ENCODE measurements around the gene PRRT4. TPM values are rescaled to one million over a fixed set of nuclear protein-coding genes. Genes with fewer than 3 reads are reported as not detected.

PRRT4 gene
- total RNA-seq, 1 experiment from 2014 or later, result not detected

DNA sequence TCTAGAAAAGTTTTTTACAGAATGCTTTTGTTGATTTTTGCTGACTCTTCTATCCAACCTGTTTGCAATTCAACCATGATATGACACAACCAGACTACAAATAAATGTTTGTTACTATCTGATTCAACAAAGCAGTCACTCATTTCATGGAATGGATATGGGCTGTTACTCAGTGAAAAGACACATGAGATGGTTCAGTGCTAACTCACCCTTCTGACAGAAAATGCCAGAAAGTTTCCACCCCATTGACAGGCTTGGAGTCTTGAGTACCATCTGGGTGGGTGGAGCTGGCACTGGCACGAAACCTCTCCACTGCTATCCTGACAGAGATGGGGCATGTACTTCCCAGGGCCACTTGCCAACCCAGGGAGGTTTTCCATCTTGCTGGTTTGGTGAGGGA is 57.3 kb downstream of the PRRT4 start:
- ChIA-PET POLR2A (interaction anchor here (0.6 kb wide), 1 partner anchor 10 kb away, joined by 3 read pairs; no protein-coding TSS in a partner anchor), CTCF (interaction anchor here (0.6 to 1.4 kb wide), 2 partner anchors 18 to 328 kb away, joined by 3 to 8 read pairs; no protein-coding TSS in a partner anchor)
- BruUV-seq (replicated peaks), result no TSS peak
- Mint-ChIP-seq H3K4me3 (ENCODE audit: unreplicated experiment) (no peak overlapping the region), H3K9me3 (ENCODE audit: unreplicated experiment) (no peaks in the 10 kb centered on the region), H3K36me3 (ENCODE audit: insufficient read depth, unreplicated experiment) (peaks cover 56% of the 10 kb centered on the region), H3K4me1 (ENCODE audit: insufficient read depth, unreplicated experiment) (no peaks in the 10 kb centered on the region), H3K27ac (ENCODE audit: low read depth, unreplicated experiment) (no peak overlapping the region), H3K27me3 (ENCODE audit: insufficient read depth, unreplicated experiment) (no peaks in the 10 kb centered on the region)
- intact Hi-C loops (cut with micrococcal nuclease), result no loop called here
- TF ChIP-seq, protein P1, sequence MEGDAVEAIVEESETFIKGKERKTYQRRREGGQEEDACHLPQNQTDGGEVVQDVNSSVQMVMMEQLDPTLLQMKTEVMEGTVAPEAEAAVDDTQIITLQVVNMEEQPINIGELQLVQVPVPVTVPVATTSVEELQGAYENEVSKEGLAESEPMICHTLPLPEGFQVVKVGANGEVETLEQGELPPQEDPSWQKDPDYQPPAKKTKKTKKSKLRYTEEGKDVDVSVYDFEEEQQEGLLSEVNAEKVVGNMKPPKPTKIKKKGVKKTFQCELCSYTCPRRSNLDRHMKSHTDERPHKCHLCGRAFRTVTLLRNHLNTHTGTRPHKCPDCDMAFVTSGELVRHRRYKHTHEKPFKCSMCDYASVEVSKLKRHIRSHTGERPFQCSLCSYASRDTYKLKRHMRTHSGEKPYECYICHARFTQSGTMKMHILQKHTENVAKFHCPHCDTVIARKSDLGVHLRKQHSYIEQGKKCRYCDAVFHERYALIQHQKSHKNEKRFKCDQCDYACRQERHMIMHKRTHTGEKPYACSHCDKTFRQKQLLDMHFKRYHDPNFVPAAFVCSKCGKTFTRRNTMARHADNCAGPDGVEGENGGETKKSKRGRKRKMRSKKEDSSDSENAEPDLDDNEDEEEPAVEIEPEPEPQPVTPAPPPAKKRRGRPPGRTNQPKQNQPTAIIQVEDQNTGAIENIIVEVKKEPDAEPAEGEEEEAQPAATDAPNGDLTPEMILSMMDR (IDR thresholded peaks at IDR 0.05; ENCODE audit: unreplicated experiment), result no peak
- no peak for DNase-seq (ENCODE audit: unreplicated experiment)

DNA sequence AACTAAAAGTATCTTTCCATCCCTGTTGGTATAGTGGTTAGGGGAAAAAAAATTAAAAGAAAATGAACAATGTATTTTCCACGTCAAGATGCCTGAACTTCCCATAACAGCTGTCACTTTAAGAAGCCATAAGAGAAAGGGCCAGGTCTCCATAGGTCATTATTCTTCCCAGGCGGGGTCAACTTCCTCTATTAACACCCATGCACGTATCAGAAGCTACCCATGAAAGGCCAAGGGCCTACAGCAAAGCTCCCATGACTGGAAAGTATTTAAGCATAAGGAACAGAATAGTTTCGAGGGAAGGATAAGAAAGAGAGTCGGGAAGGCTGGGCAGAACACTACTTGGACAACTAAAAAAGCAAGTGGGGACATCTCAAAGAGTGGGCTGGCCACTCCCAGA is 57.8 kb downstream of the PRRT4 start:
- DNase-seq (ENCODE audit: unreplicated experiment), result no peak
- Mint-ChIP-seq H3K36me3 (ENCODE audit: insufficient read depth, unreplicated experiment) (peaks cover 54% of the 10 kb centered on the region), H3K9me3 (ENCODE audit: unreplicated experiment) (no peaks in the 10 kb centered on the region), H3K4me1 (ENCODE audit: insufficient read depth, unreplicated experiment) (no peaks in the 10 kb centered on the region), H3K27ac (ENCODE audit: low read depth, unreplicated experiment) (no peak overlapping the region), H3K4me3 (ENCODE audit: unreplicated experiment) (no peak overlapping the region), H3K27me3 (ENCODE audit: insufficient read depth, unreplicated experiment) (no peaks in the 10 kb centered on the region)
- TF ChIP-seq, protein P1 (IDR thresholded peaks at IDR 0.05; ENCODE audit: unreplicated experiment), result no peak
- ChIA-PET POLR2A (no interaction called here), CTCF (interaction anchor here (1.4 kb wide), 1 partner anchor 19 kb away, joined by 8 read pairs; no protein-coding TSS in a partner anchor)
- intact Hi-C loops (cut with micrococcal nuclease), result no loop called here
- no TSS peak for BruUV-seq (replicated peaks)

DNA sequence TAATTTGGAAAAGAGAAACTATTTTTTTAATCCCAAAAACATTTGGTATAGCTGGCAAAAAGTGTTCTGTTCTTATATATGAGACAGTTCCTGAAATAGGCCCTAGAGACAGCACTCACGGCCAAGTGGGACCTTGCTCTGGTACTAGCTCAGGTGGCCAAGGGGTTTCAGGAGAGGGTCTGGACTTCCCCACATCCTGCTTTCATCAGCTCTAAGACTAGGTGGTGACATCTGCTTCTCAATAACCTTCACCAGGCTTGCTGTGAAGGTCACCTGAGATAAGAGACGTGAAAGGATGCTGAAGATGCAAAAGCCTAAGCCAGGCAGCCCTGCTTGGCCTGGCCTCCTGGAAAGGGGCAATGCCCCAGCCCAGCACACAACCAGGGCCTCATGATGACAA is 58.4 kb downstream of the PRRT4 start:
- no peak overlapping the region for H3K27ac Mint-ChIP-seq (ENCODE audit: low read depth, unreplicated experiment)
- TF ChIP-seq, protein P1 (IDR thresholded peaks at IDR 0.05; ENCODE audit: unreplicated experiment), result no peak
- BruUV-seq (replicated peaks), result no TSS peak
- no peaks in the 10 kb centered on the region for H3K4me1 Mint-ChIP-seq (ENCODE audit: insufficient read depth, unreplicated experiment)
- intact Hi-C loops (cut with micrococcal nuclease), result no loop called here
- POLR2A ChIA-PET, result no interaction called here
- H3K4me3 Mint-ChIP-seq (ENCODE audit: unreplicated experiment), result no peak overlapping the region
- peaks cover 50% of the 10 kb centered on the region for H3K36me3 Mint-ChIP-seq (ENCODE audit: insufficient read depth, unreplicated experiment)
- no peaks in the 10 kb centered on the region for H3K9me3 Mint-ChIP-seq (ENCODE audit: unreplicated experiment)
- CTCF ChIA-PET, result interaction anchor here (1.4 kb wide), 1 partner anchor 19 kb away, joined by 8 read pairs; no protein-coding TSS in a partner anchor
- no peaks in the 10 kb centered on the region for H3K27me3 Mint-ChIP-seq (ENCODE audit: insufficient read depth, unreplicated experiment)
- DNase-seq (ENCODE audit: unreplicated experiment), result no peak

DNA sequence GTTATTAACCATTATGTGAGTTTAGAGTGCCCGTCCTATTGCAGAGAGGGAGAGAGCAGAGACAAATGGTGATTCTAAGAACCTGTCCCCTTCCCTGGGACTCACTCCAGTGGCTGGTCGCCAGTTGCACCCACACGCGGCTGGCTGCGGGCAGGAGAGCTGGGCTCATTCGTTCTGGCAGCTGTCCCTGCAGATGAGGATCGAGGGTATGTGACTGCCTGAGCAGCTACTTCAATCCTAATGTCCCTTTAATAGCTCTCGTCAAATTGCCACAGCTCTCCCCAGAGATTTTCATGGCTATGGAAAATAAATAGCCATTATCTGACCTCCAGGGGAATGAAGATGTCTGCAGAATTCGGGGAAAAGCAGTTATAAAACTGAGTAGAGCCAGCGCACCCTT is 59.4 kb downstream of the PRRT4 start:
- Mint-ChIP-seq H3K27me3 (ENCODE audit: insufficient read depth, unreplicated experiment) (no peaks in the 10 kb centered on the region), H3K9me3 (ENCODE audit: unreplicated experiment) (no peaks in the 10 kb centered on the region), H3K4me1 (ENCODE audit: insufficient read depth, unreplicated experiment) (no peaks in the 10 kb centered on the region), H3K4me3 (ENCODE audit: unreplicated experiment) (no peak overlapping the region), H3K27ac (ENCODE audit: low read depth, unreplicated experiment) (no peak overlapping the region), H3K36me3 (ENCODE audit: insufficient read depth, unreplicated experiment) (peaks cover 48% of the 10 kb centered on the region)
- intact Hi-C loops (cut with micrococcal nuclease), result no loop called here
- POLR2A ChIA-PET, result interaction anchor here (0.7 kb wide), 1 partner anchor 141 kb away, joined by 3 read pairs; no protein-coding TSS in a partner anchor
- CTCF ChIA-PET, result interaction anchor here (1.3 kb wide), 1 partner anchor 20 kb away, joined by 6 read pairs; no protein-coding TSS in a partner anchor
- no peak for DNase-seq (ENCODE audit: unreplicated experiment)
- TF ChIP-seq, protein P1 (IDR thresholded peaks at IDR 0.05; ENCODE audit: unreplicated experiment), result no peak
- no TSS peak for BruUV-seq (replicated peaks)

Other genes starting within 250 kb of the PRRT4 start
- not detected in 2 replicates for gene LEP, start 120.4 kb downstream of the PRRT4 start, total RNA-seq (2022)
- 61.5 and 63.8 TPM in 2 replicates for gene RBM28, start 17.8 kb downstream of the PRRT4 start, total RNA-seq (2022)
- gene IMPDH1, start 48.3 kb upstream of the PRRT4 start, total RNA-seq (2022), result 66.4 and 74.0 TPM in 2 replicates
- gene HILPDA, start 94.2 kb upstream of the PRRT4 start, total RNA-seq (2022), result 6.2 and 8.3 TPM in 2 replicates
- gene METTL2B, start 115.1 kb upstream of the PRRT4 start, total RNA-seq (2022), result 34.6 and 49.7 TPM in 2 replicates